SK-N-MC (cell line): ENCODE data around the gene TARBP1.

Experiments used
- DNase-seq: peaks from one replicate; pipeline ENCODE4 v3.0.0-alpha.2; 2011; ENCODE audit warnings: low read depth, low spot score
- H3K27ac ChIP-seq: fragments of 200-600 bp; sonication (generic); 2 replicates; pipeline ENCODE4 v1.5.1; 2016; ENCODE audit warnings: mixed run types
- H3K36me3 ChIP-seq: fragments of 200-600 bp; sonication (generic); 2 replicates; pipeline ENCODE4 v1.6.1; 2017; ENCODE audit warnings: antibody characterized with exemption, low read length, mixed read lengths; ENCODE audit not compliant: insufficient read depth
- H3K4me3 ChIP-seq: fragments of 200-600 bp; sonication (generic); 2 replicates; pipeline ENCODE4 v1.5.1; 2016
- H3K9ac ChIP-seq: fragments of 200-600 bp; sonication (generic); 2 replicates; pipeline ENCODE4 v1.8.0; 2017; ENCODE audit warnings: mixed run types, mixed read lengths; ENCODE audit not compliant: insufficient read length
- H3K9me3 ChIP-seq: fragments of 200-600 bp; sonication (generic); 2 replicates; pipeline ENCODE4 v1.6.1; 2017; ENCODE audit warnings: low read depth, mild to moderate bottlenecking, antibody characterized with exemption, low read length, moderate library complexity, mixed read lengths
- EZH2 ChIP-seq: fragments of 200-600 bp; sonication (generic); IDR thresholded peaks from one replicate; pipeline ENCODE4 v1.6.1; 2017; ENCODE audit warnings: antibody characterized with exemption
- FOXP2 ChIP-seq: optimal IDR thresholded peaks from 2 replicates; pipeline ENCODE3; 2011; ENCODE audit warnings: mild to moderate bottlenecking, moderate library complexity; ENCODE audit not compliant: insufficient read depth; ENCODE audit errors: extremely low read length, control extremely low read depth
- POLR2AphosphoS5 ChIP-seq: IDR thresholded peaks from 2 replicates; pipeline ENCODE4 v1.6.1; 2012; ENCODE audit warnings: mild to moderate bottlenecking, low read depth, low read length, borderline replicate concordance

Gene TARBP1

DNA sequence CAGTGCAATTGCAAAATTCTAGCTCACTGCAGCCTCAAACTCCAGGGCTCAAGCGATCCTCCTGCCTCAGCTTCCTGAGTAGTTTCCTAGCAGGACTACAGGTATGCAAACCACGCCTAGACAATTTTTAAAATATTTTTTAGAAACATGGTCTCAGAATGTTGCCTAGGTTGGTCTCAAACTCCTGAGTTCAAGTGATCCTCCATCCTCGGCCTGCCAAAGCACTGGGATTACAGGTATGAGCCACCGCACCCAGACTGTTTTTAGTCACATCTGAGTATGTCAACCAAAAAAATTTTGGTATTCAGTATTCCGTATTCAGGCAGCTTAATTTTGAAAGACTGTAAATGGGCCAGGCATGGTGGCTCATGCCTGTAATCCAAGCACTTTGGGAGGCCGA is 11.2 kb downstream of the TARBP1 start:
- Histone ChIP-seq H3K4me3 (no peak overlapping the region), H3K36me3 (peaks cover 23% of the 10 kb centered on the region), H3K27ac (no peak overlapping the region), H3K9ac (no peak overlapping the region), H3K9me3 (no peaks in the 10 kb centered on the region)
- TF ChIP-seq EZH2 (no peak), POLR2AphosphoS5 (no peak), FOXP2 (no peak)
- DNase-seq: no peak

DNA sequence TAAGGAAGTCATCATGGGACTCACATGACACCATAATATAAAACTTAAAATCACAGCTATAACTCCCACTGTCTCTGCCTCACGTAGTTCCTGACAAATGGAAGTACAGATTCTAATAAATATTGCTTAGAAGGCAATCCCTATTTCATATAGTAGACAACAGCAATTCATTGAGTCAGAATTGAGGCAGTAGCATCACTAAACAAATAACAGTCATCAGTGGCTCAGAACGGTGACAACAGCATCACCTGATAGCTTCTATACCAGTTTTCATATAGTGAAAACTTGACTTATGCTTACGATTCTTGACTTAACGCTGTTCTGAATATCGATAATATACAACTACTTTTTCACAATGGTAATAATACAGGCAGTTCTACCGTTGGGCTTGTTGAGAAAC is 12.0 kb downstream of the TARBP1 start:
- no peak overlapping the region for H3K9ac ChIP-seq
- H3K36me3 ChIP-seq: peaks cover 28% of the 10 kb centered on the region

DNA sequence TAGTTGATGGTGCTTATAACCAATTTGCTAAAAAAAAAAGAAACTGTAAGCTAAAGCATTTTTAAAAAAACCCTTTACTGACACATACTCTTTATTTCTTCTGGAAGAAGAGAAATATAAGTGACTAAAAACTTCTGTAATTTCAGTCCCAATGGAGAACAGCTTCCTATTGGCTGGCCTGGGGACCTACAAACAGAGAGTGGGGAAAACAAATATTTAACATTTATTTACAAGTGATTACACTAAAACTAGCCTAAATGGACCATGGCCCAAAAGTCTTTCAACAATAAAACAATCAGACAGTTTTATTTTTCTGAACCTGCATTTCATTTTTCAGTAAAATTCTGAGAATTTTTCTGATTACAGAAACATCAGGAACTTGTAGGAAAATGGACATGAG is 15.2 kb downstream of the TARBP1 start:
- H3K27ac ChIP-seq: no peak overlapping the region
- TF ChIP-seq POLR2AphosphoS5: no peak
- peaks cover 37% of the 10 kb centered on the region for H3K36me3 ChIP-seq

More for the DNA sequence above, 12.0 kb downstream of the TARBP1 start:
- no peak for TF ChIP-seq FOXP2
- no peak for DNase-seq
- H3K27ac ChIP-seq: no peak overlapping the region
- no peaks in the 10 kb centered on the region for H3K9me3 ChIP-seq
- H3K4me3 ChIP-seq: no peak overlapping the region

DNA sequence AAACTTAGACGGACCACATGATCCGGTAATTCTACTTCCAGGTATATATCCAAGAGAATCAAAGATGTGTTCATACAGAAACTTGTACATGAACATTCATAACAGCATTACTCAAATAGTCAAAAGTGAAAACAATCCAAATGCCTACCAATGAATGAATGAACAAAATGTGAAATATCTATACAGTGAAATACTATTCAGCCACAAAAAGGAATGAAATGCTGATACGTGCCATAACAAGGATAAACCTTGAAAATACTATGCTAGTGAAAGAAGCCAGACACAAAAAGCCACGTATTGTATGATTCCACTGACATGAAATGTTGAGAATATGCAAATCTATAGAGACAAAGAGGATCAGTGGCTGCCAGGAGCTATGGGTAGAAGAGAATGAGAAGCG is 18.3 kb downstream of the TARBP1 start:
- H3K9me3 ChIP-seq: no peaks in the 10 kb centered on the region
- H3K36me3 ChIP-seq: peaks cover 43% of the 10 kb centered on the region
- DNase-seq: no peak
- TF ChIP-seq POLR2AphosphoS5 (no peak), EZH2 (no peak), FOXP2 (no peak)
- H3K27ac ChIP-seq: no peak overlapping the region
- no peak overlapping the region for H3K4me3 ChIP-seq
- H3K9ac ChIP-seq: no peak overlapping the region

More for the DNA sequence above, 15.2 kb downstream of the TARBP1 start:
- Histone ChIP-seq H3K9ac (no peak overlapping the region), H3K9me3 (no peaks in the 10 kb centered on the region), H3K4me3 (no peak overlapping the region)
- no peak for DNase-seq

DNA sequence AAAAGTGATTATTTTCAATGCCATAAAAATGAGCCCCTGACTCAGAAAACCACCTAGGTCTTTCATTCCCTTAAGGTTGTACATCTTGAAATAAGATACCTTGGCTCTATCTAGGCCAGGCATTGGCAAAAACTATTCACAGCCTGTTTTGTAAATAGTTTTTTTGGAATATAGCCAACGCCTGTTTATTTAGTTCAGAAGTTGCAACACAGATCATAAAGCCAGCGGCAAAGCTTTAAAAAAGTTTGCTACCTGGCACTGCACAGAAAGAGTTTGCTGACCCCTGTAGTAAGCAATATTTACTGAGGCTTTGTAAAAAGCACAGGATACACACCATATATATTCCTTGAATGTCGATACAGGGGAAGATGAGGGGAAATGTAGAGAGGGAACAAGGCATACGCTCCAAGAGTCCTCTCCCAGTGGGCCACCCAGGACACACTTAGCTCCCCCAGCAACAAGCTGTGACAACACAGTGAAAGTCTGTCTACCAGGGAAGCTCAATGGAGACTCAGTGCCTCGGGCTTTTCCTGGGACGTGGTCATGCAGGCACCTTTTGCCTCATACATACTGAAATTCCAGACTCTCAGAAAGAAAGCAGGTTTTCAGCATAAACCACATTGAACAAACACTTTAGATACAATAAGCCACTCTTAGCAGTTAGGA is 20.5 kb downstream of the TARBP1 start:
- Histone ChIP-seq H3K9me3 (no peaks in the 10 kb centered on the region), H3K9ac (no peak overlapping the region), H3K27ac (no peak overlapping the region), H3K4me3 (no peak overlapping the region), H3K36me3 (peaks cover 37% of the 10 kb centered on the region)
- TF ChIP-seq POLR2AphosphoS5 (no peak), FOXP2 (no peak), EZH2 (no peak)
- no peak for DNase-seq

DNA sequence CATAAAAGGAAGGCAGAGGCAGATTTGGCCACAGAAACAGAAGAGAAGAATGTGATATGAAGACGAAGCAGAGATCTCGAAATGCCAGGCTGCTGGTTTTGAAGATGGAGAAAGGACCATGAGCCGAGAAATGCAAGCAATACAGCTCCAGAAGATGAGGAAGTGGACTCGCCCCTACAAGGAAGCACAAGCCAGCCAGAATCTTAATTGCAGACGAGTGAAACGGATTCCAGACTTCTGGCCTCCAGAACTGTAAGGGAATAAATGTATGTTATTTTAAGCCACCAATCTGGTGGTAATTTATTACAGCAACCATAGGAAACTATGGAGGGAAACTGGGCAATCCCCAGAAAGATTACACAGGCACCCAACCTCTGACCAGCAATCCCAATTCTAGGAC is 24.1 kb downstream of the TARBP1 start:
- Histone ChIP-seq H3K36me3 (peaks cover 19% of the 10 kb centered on the region), H3K9me3 (no peaks in the 10 kb centered on the region), H3K9ac (no peak overlapping the region)

DNA sequence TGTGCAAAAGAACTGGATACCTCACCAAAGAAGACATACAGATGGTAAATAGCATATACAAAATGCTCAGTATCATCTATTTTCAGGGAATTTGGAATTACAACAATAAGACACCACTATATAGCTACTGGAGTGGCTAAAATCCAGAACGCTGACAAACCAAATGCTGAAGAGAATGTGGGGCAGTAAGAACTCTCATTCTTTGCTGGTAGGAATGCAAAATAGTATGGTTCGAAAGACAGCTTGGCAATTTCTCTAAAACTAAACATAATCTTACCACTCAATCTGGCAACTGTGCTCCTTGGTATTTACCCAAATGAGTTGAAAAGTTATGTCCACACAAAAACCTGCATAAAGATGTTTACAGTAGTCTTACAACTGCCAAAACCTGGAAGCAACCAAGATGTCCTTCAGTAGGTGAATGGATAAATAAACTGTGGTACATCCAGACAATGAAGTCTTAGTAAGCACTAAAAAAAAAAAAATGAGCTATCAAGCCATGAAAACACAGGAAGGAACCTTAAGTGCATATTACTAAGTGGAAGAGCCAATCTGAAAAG is 26.5 kb downstream of the TARBP1 start:
- TF ChIP-seq EZH2 (no peak), POLR2AphosphoS5 (no peak), FOXP2 (no peak)
- Histone ChIP-seq H3K36me3 (peaks cover 40% of the 10 kb centered on the region), H3K9ac (no peak overlapping the region), H3K9me3 (no peaks in the 10 kb centered on the region), H3K4me3 (no peak overlapping the region), H3K27ac (no peak overlapping the region)
- DNase-seq: no peak

More for the DNA sequence above, 24.1 kb downstream of the TARBP1 start:
- no peak for DNase-seq
- TF ChIP-seq FOXP2 (no peak), EZH2 (no peak), POLR2AphosphoS5 (no peak)
- Histone ChIP-seq H3K27ac (no peak overlapping the region), H3K4me3 (no peak overlapping the region)

DNA sequence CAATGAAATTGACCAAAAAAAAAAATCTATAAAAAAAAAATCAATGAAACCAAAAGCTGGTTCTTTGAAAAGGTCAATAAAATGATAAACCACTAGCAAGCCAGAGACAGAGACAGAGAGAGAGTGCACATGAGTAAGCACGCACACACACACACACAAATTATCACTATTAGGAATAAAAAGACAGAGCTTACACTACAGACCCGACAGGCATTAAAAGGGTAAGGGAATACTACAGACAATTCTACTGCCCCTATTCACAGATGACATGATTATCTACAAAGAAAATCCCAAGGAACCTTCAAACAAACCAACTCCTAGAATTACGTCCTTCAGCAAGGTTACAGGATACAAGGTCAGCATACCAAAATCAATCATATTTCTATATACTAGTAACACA is 38.6 kb downstream of the TARBP1 start:
- Histone ChIP-seq H3K9ac (no peak overlapping the region), H3K4me3 (no peak overlapping the region), H3K27ac (no peak overlapping the region), H3K9me3 (peaks cover 12% of the 10 kb centered on the region; the same call in 1 of the 2 replicates), H3K36me3 (peaks cover 40% of the 10 kb centered on the region)
- no peak for DNase-seq
- TF ChIP-seq FOXP2 (no peak), EZH2 (no peak), POLR2AphosphoS5 (no peak)

DNA sequence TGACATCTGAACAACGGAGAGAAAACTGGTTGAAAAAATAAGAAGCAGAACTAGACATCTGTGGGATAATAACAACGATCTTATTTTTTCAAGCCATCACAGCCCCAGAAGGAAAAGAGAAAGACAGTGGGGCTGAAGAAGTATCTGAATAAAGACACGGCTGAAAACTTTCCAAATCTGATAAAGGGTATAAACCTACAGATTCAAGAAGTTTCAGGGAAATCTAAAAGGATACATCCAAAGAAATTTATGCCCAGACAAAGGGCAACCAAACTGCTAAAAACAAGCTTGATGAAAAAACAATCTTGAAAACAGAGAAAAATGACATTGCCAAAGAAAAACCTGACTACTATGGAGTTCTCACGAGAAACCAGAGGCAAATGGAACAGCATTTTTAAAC is 40.4 kb downstream of the TARBP1 start:
- DNase-seq: no peak
- TF ChIP-seq POLR2AphosphoS5: no peak
- no peak for TF ChIP-seq FOXP2
- no peak for TF ChIP-seq EZH2
- Histone ChIP-seq H3K4me3 (no peak overlapping the region), H3K27ac (no peak overlapping the region), H3K9ac (no peak overlapping the region), H3K36me3 (peaks cover 38% of the 10 kb centered on the region), H3K9me3 (peaks cover 12% of the 10 kb centered on the region; the same call in 1 of the 2 replicates)
